SK-N-SH treated with all-trans-retinoic acid at 6 μM for 48 hours (cell line): Measurements from ENCODE around the gene SMIM5.

Experiments used
- ATAC-seq: fragments of 200-7000 bp; cut with Tn5 transposase; 3 replicates; pipeline ENCODE4 v1.9.1; 2020; ENCODE audit warnings: mild to moderate bottlenecking, moderate library complexity
- ARNTL ChIP-seq: fragments of 450-650 bp; formaldehyde crosslinking; IDR thresholded peaks from 2 replicates; pipeline ENCODE4 v1.5.0; 2020; ENCODE audit warnings: low read depth, mild to moderate bottlenecking, moderate library complexity, borderline replicate concordance
- BACH2 ChIP-seq: fragments of 250-450 bp; sonication (Bioruptor Pico); IDR thresholded peaks from 2 replicates; pipeline ENCODE4 v1.9.0; 2021; ENCODE audit warnings: mild to moderate bottlenecking, borderline replicate concordance
- CSDC2 ChIP-seq: fragments of 250-450 bp; sonication (Bioruptor Pico); IDR thresholded peaks from 2 replicates; pipeline ENCODE4 v1.5.0; 2020; ENCODE audit warnings: mild to moderate bottlenecking, moderate library complexity
- GLIS3 ChIP-seq: fragments of 250-450 bp; sonication (Bioruptor Pico); IDR thresholded peaks from 2 replicates; pipeline ENCODE4 v1.5.0; 2020; ENCODE audit warnings: mild to moderate bottlenecking, moderate library complexity
- ISL1 ChIP-seq: fragments of 250-450 bp; sonication (Bioruptor Pico); IDR thresholded peaks from 2 replicates; pipeline ENCODE4 v2.1.2; 2022; ENCODE audit warnings: mild to moderate bottlenecking, moderate library complexity
- OSR1 ChIP-seq: fragments of 250-450 bp; sonication (Bioruptor Pico); IDR thresholded peaks from 2 replicates; pipeline ENCODE4 v1.8.0; 2022; ENCODE audit warnings: moderate library complexity, mild to moderate bottlenecking, inconsistent platforms
- PPARA ChIP-seq: fragments of 250-450 bp; sonication (Bioruptor Pico); IDR thresholded peaks from 2 replicates; pipeline ENCODE4 v1.5.0; 2020; ENCODE audit warnings: mild to moderate bottlenecking, borderline replicate concordance
- RARB ChIP-seq: fragments of 250-450 bp; sonication (Bioruptor Pico); IDR thresholded peaks from 2 replicates; pipeline ENCODE4 v1.8.0; 2021; ENCODE audit warnings: mild to moderate bottlenecking, moderate library complexity
- SNAI2 ChIP-seq: fragments of 250-450 bp; sonication (Bioruptor Pico); IDR thresholded peaks from 2 replicates; pipeline ENCODE4 v1.5.0; 2020; ENCODE audit warnings: mild to moderate bottlenecking, moderate library complexity
- TCF4 ChIP-seq: fragments of 250-450 bp; sonication (Bioruptor Pico); IDR thresholded peaks from 2 replicates; pipeline ENCODE4 v1.8.0; 2021; ENCODE audit warnings: mild to moderate bottlenecking, moderate library complexity, borderline replicate concordance
- TOX ChIP-seq: fragments of 250-450 bp; sonication (Bioruptor Pico); IDR thresholded peaks from 2 replicates; pipeline ENCODE4 v1.8.0; 2021; ENCODE audit warnings: mild to moderate bottlenecking, moderate library complexity, borderline replicate concordance
- ZC3H10 ChIP-seq: fragments of 250-450 bp; sonication (Bioruptor Pico); IDR thresholded peaks from 2 replicates; pipeline ENCODE4 v1.5.1; 2021; ENCODE audit warnings: mild to moderate bottlenecking, moderate library complexity
- ZFP3 ChIP-seq: fragments of 250-450 bp; sonication (Bioruptor Pico); IDR thresholded peaks from 2 replicates; pipeline ENCODE4 v1.5.0; 2020; ENCODE audit warnings: mild to moderate bottlenecking, moderate library complexity
- ZFP30 ChIP-seq: fragments of 450-650 bp; formaldehyde crosslinking; IDR thresholded peaks from 2 replicates; pipeline ENCODE4 v1.5.0; 2022; ENCODE audit warnings: mild to moderate bottlenecking, moderate library complexity
- ZNF565 ChIP-seq: fragments of 450-650 bp; formaldehyde crosslinking; conservative IDR thresholded peaks from 2 replicates; pipeline ENCODE4 v1.5.0; 2020; ENCODE audit warnings: low read depth, mild to moderate bottlenecking, moderate library complexity
- ZNF70 ChIP-seq: fragments of 450-650 bp; formaldehyde crosslinking; IDR thresholded peaks from 2 replicates; pipeline ENCODE4 v1.5.0; 2020; ENCODE audit warnings: mild to moderate bottlenecking, moderate library complexity
- ZNF8 ChIP-seq: fragments of 450-650 bp; formaldehyde crosslinking; IDR thresholded peaks from 2 replicates; pipeline ENCODE4 v1.5.0; 2020; ENCODE audit warnings: mild to moderate bottlenecking, moderate library complexity
- TF ChIP-seq, protein P1 (sequence below): fragments of 250-450 bp; sonication (Bioruptor Pico); IDR thresholded peaks from 2 replicates; pipeline ENCODE4 v1.5.1; 2020; ENCODE audit warnings: low read depth, mild to moderate bottlenecking, moderate library complexity
- TF ChIP-seq, protein P2 (sequence below): fragments of 250-450 bp; sonication (Bioruptor Pico); IDR thresholded peaks from 2 replicates; pipeline ENCODE4 v1.8.0; 2020; ENCODE audit warnings: mild to moderate bottlenecking, moderate library complexity, borderline replicate concordance
- TF ChIP-seq, protein P3 (sequence below): fragments of 250-450 bp; sonication (Bioruptor Pico); IDR thresholded peaks from 2 replicates; pipeline ENCODE4 v1.5.0; 2020; ENCODE audit warnings: mild to moderate bottlenecking, moderate library complexity
- TF ChIP-seq, protein P4 (sequence below): fragments of 250-450 bp; sonication (Bioruptor Pico); IDR thresholded peaks from 2 replicates; pipeline ENCODE4 v1.5.1; 2021; ENCODE audit warnings: mild to moderate bottlenecking, moderate library complexity

Gene SMIM5

DNA sequence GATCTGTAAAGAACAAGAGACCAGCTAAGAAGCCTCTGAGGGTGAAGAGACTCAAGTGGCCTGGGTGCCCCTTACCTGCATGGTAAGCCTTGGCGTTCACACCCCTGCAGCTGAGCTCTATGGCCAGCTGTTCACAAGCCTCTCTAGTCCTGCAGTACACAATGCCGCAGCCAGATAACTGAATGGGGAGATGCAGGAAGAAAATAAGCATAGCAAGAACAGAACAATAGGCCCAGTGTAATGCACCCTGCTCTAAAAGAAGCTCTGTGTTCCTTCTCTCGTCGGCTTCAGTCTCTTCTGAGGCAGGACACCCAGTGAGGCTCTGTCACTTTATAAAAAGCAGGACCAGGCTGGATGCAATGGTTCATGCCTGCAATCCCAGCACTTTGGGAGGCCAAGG is 28.3 kb downstream of the SMIM5 start:
- TF ChIP-seq ZNF565 (CRISPR knock-in tag) (no peak), ZNF70 (CRISPR knock-in tag) (no peak), ARNTL (CRISPR knock-in tag) (no peak), RARB (CRISPR knock-in tag) (no peak), ISL1 (no peak), SNAI2 (CRISPR knock-in tag) (no peak), ZNF8 (CRISPR knock-in tag) (no peak), PPARA (CRISPR knock-in tag) (no peak), TCF4 (CRISPR knock-in tag) (no peak)
- TF ChIP-seq, protein P1, sequence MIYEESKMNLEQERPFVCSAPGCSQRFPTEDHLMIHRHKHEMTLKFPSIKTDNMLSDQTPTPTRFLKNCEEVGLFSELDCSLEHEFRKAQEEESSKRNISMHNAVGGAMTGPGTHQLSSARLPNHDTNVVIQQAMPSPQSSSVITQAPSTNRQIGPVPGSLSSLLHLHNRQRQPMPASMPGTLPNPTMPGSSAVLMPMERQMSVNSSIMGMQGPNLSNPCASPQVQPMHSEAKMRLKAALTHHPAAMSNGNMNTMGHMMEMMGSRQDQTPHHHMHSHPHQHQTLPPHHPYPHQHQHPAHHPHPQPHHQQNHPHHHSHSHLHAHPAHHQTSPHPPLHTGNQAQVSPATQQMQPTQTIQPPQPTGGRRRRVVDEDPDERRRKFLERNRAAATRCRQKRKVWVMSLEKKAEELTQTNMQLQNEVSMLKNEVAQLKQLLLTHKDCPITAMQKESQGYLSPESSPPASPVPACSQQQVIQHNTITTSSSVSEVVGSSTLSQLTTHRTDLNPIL (CRISPR knock-in tag), result no peak
- TF ChIP-seq, protein P2, sequence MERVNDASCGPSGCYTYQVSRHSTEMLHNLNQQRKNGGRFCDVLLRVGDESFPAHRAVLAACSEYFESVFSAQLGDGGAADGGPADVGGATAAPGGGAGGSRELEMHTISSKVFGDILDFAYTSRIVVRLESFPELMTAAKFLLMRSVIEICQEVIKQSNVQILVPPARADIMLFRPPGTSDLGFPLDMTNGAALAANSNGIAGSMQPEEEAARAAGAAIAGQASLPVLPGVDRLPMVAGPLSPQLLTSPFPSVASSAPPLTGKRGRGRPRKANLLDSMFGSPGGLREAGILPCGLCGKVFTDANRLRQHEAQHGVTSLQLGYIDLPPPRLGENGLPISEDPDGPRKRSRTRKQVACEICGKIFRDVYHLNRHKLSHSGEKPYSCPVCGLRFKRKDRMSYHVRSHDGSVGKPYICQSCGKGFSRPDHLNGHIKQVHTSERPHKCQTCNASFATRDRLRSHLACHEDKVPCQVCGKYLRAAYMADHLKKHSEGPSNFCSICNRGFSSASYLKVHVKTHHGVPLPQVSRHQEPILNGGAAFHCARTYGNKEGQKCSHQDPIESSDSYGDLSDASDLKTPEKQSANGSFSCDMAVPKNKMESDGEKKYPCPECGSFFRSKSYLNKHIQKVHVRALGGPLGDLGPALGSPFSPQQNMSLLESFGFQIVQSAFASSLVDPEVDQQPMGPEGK (CRISPR knock-in tag), result no peak
- TF ChIP-seq, protein P3, sequence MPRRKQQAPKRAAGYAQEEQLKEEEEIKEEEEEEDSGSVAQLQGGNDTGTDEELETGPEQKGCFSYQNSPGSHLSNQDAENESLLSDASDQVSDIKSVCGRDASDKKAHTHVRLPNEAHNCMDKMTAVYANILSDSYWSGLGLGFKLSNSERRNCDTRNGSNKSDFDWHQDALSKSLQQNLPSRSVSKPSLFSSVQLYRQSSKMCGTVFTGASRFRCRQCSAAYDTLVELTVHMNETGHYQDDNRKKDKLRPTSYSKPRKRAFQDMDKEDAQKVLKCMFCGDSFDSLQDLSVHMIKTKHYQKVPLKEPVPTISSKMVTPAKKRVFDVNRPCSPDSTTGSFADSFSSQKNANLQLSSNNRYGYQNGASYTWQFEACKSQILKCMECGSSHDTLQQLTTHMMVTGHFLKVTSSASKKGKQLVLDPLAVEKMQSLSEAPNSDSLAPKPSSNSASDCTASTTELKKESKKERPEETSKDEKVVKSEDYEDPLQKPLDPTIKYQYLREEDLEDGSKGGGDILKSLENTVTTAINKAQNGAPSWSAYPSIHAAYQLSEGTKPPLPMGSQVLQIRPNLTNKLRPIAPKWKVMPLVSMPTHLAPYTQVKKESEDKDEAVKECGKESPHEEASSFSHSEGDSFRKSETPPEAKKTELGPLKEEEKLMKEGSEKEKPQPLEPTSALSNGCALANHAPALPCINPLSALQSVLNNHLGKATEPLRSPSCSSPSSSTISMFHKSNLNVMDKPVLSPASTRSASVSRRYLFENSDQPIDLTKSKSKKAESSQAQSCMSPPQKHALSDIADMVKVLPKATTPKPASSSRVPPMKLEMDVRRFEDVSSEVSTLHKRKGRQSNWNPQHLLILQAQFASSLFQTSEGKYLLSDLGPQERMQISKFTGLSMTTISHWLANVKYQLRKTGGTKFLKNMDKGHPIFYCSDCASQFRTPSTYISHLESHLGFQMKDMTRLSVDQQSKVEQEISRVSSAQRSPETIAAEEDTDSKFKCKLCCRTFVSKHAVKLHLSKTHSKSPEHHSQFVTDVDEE (CRISPR knock-in tag), result no peak

DNA sequence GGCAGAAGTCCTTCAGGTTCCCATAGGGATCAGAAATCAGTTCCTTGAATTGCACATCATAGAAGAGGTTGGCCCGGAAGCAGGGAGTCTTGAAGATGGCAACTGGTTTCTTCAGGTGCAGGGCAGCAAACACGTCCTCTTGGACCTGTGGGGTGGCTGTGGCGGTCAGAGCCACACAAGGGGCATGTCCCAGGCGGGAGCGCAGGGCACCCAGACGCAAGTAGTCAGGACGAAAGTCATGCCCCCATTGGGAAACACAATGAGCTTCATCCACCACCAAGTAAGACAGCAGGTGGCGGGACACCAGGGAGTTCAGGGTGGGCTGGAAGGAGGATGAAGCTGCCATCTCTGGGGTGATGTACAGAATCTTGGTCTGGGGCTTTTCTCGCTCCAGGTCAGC is 29.3 kb downstream of the SMIM5 start:
- ATAC-seq, result no peak
- TF ChIP-seq PPARA (CRISPR knock-in tag), result no peak
- TF ChIP-seq ZFP3 (CRISPR knock-in tag), result no peak
- TF ChIP-seq CSDC2, result no peak
- TF ChIP-seq, protein P1 (CRISPR knock-in tag), result no peak
- no peak for TF ChIP-seq ZFP30 (CRISPR knock-in tag)
- TF ChIP-seq GLIS3, result no peak
- TF ChIP-seq SNAI2 (CRISPR knock-in tag), result no peak
- TF ChIP-seq ISL1, result no peak
- no peak for TF ChIP-seq ZNF565 (CRISPR knock-in tag)
- TF ChIP-seq, protein P2 (CRISPR knock-in tag), result no peak

More for the DNA sequence above, 28.3 kb downstream of the SMIM5 start:
- no peak for ATAC-seq

DNA sequence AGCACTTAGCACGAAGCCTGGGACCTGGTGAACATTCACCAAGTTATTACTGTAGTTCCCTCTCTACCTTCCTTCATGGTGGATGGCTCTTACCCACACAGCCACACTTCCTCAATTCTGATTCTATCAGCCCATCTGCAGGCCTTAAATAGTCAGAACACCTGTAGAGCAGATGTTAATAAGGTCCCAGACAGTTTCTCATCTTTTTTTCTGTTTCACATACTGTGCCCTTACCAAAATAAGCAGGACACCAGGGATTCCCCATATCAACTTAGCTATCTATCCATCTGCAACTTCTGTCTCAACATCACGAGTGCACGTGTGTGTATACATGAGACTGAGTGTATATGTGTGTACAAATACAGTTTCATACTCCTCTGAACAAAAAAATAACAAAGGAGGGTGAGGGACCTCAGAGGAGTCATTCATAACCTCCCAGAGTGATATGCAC is 30.9 kb downstream of the SMIM5 start:
- TF ChIP-seq OSR1 (no peak), ZNF565 (CRISPR knock-in tag) (no peak), ISL1 (no peak), RARB (CRISPR knock-in tag) (no peak), BACH2 (CRISPR knock-in tag) (no peak), ZFP3 (CRISPR knock-in tag) (no peak), TOX (no peak), ZNF70 (CRISPR knock-in tag) (no peak), ZFP30 (CRISPR knock-in tag) (no peak), ARNTL (CRISPR knock-in tag) (no peak), ZC3H10 (no peak)
- TF ChIP-seq, protein P3 (CRISPR knock-in tag), result no peak
- TF ChIP-seq, protein P4, sequence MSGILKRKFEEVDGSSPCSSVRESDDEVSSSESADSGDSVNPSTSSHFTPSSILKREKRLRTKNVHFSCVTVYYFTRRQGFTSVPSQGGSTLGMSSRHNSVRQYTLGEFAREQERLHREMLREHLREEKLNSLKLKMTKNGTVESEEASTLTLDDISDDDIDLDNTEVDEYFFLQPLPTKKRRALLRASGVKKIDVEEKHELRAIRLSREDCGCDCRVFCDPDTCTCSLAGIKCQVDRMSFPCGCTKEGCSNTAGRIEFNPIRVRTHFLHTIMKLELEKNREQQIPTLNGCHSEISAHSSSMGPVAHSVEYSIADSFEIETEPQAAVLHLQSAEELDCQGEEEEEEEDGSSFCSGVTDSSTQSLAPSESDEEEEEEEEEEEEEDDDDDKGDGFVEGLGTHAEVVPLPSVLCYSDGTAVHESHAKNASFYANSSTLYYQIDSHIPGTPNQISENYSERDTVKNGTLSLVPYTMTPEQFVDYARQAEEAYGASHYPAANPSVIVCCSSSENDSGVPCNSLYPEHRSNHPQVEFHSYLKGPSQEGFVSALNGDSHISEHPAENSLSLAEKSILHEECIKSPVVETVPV (CRISPR knock-in tag), result no peak
- ATAC-seq, result no peak
